CD4-positive, alpha-beta T cell treated with Interleukin-15 for 4 hours (primary cell): Measurements from ENCODE around the gene DDX31.

Source experiments
- DNase-seq: peaks from one replicate; pipeline ENCODE4 v3.0.0-alpha.2; 2020; ENCODE audit warnings: low spot score

Gene DDX31

GRCh38 chr9:132546148-132547051 lies 123.4 kb downstream of the DDX31 start:
- no peak for DNase-seq

- DNase-seq = no peak
Observed at GRCh38 chr9:132545578-132545977, 124.2 kb downstream of the DDX31 start.

GRCh38 chr9:132543960-132544359 lies 125.8 kb downstream of the DDX31 start:
- DNase-seq = no peak

GRCh38 chr9:132543251-132543650 lies 126.5 kb downstream of the DDX31 start:
- no peak for DNase-seq
